ENCODE results near the gene PRKCA. TPM values are rescaled to one million over a fixed set of nuclear protein-coding genes. Genes with fewer than 3 reads are reported as not detected.

The PRKCA gene
- total and polyA plus RNA-seq, 4 donors: 3.0 to 14.1 (median 5.4) TPM

- H3K36me3 ChIP-seq (ENCODE audit: control insufficient read depth in 4 of 4, insufficient read depth in 3 of 4, low read depth in 1 of 4, low read length in 3 of 4): no peaks in the 10 kb centered on the region
- 47% methylated on average over 4 of the region's 4 CpGs for WGBS
- no peak overlapping the region for H3K9ac ChIP-seq (ENCODE audit: low read depth in 1 of 2, low read length in 2 of 2)
- DNase-seq (ENCODE audit: low spot score): no peak
- H3K27ac ChIP-seq (ENCODE audit: low read depth in 1 of 2, low read length in 2 of 2): no peak overlapping the region
- peaks cover 7 to 17% (median 13%) of the 10 kb centered on the region in 4 donors for H3K4me1 ChIP-seq (ENCODE audit: control insufficient read depth in 4 of 4, insufficient read depth in 4 of 4, low read length in 3 of 4)
- TF ChIP-seq FOXA1 (IDR thresholded peaks at IDR 0.05) (no peak), NR2F2 (IDR thresholded peaks at IDR 0.05) (no peak), MAX (IDR thresholded peaks at IDR 0.05) (no peak), RXRA (IDR thresholded peaks at IDR 0.05) (no peak), HNF4G (IDR thresholded peaks at IDR 0.05) (no peak), JUND (IDR thresholded peaks at IDR 0.05) (no peak)
- TF ChIP-seq, protein P1, sequence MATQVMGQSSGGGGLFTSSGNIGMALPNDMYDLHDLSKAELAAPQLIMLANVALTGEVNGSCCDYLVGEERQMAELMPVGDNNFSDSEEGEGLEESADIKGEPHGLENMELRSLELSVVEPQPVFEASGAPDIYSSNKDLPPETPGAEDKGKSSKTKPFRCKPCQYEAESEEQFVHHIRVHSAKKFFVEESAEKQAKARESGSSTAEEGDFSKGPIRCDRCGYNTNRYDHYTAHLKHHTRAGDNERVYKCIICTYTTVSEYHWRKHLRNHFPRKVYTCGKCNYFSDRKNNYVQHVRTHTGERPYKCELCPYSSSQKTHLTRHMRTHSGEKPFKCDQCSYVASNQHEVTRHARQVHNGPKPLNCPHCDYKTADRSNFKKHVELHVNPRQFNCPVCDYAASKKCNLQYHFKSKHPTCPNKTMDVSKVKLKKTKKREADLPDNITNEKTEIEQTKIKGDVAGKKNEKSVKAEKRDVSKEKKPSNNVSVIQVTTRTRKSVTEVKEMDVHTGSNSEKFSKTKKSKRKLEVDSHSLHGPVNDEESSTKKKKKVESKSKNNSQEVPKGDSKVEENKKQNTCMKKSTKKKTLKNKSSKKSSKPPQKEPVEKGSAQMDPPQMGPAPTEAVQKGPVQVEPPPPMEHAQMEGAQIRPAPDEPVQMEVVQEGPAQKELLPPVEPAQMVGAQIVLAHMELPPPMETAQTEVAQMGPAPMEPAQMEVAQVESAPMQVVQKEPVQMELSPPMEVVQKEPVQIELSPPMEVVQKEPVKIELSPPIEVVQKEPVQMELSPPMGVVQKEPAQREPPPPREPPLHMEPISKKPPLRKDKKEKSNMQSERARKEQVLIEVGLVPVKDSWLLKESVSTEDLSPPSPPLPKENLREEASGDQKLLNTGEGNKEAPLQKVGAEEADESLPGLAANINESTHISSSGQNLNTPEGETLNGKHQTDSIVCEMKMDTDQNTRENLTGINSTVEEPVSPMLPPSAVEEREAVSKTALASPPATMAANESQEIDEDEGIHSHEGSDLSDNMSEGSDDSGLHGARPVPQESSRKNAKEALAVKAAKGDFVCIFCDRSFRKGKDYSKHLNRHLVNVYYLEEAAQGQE (IDR thresholded peaks at IDR 0.05): no peak
- no peak overlapping the region for H3K4me3 ChIP-seq (ENCODE audit: low read depth in 1 of 3, low read length in 3 of 3)
- H3K27me3 ChIP-seq (ENCODE audit: control insufficient read depth in 4 of 4, insufficient read depth in 4 of 4, low read length in 3 of 4): no peaks in the 10 kb centered on the region
- no peaks in the 10 kb centered on the region for H3K9me3 ChIP-seq (ENCODE audit: control insufficient read depth in 4 of 4, low read length in 3 of 4)
These were observed 280.8 kb downstream of the PRKCA start for GRCh38 chr17:66583112-66583748.

DNA sequence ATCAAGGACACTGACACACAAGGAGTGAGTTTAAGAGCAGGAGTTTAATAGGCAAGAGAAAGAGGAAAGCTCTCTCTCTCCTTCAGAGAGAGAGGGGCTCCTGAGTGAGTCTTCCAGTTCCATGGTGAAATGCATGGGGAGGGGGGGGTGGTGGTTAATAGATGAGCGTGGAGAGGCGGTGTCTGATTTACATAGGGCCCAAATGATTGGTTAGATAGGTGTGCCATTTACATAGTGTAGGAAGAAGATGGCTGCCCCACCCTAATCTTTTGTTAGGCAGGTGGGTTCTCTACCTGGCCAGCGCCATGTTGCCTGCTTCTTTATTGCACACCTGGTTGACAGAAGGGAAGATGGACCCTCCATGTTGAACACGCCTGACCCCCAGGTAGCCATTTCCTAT lies 282.5 kb downstream of the PRKCA start:
- Histone ChIP-seq H3K36me3 (ENCODE audit: control insufficient read depth in 4 of 4, insufficient read depth in 3 of 4, low read depth in 1 of 4, low read length in 3 of 4) (no peaks in the 10 kb centered on the region), H3K4me3 (ENCODE audit: low read depth in 1 of 3, low read length in 3 of 3) (no peak overlapping the region), H3K27me3 (ENCODE audit: control insufficient read depth in 4 of 4, insufficient read depth in 4 of 4, low read length in 3 of 4) (no peaks in the 10 kb centered on the region), H3K4me1 (ENCODE audit: control insufficient read depth in 4 of 4, insufficient read depth in 4 of 4, low read length in 3 of 4) (peaks cover 4 to 17% (median 13%) of the 10 kb centered on the region in 4 donors), H3K9me3 (ENCODE audit: control insufficient read depth in 4 of 4, low read length in 3 of 4) (no peaks in the 10 kb centered on the region), H3K9ac (ENCODE audit: low read depth in 1 of 2, low read length in 2 of 2) (no peak overlapping the region), H3K27ac (ENCODE audit: low read depth in 1 of 2, low read length in 2 of 2) (no peak overlapping the region)
- no peak for TF ChIP-seq NR2F2 (IDR thresholded peaks at IDR 0.05)
- TF ChIP-seq HNF4A (conservative IDR thresholded peaks at IDR 0.05): no peak
- TF ChIP-seq TAF1 (conservative IDR thresholded peaks at IDR 0.05): no peak
- TF ChIP-seq JUND (IDR thresholded peaks at IDR 0.05): no peak
- TF ChIP-seq GABPA (IDR thresholded peaks at IDR 0.05 in 1 of 2, conservative IDR thresholded peaks at IDR 0.05 in 1 of 2): no peak
- no peak for TF ChIP-seq RXRA (IDR thresholded peaks at IDR 0.05)
- TF ChIP-seq, protein P2, sequence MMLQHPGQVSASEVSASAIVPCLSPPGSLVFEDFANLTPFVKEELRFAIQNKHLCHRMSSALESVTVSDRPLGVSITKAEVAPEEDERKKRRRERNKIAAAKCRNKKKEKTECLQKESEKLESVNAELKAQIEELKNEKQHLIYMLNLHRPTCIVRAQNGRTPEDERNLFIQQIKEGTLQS (IDR thresholded peaks at IDR 0.05): no peak
- no peak for TF ChIP-seq EGR1 (IDR thresholded peaks at IDR 0.05; ENCODE audit: low read depth in 2 of 2)
- no peak for TF ChIP-seq SP1 (IDR thresholded peaks at IDR 0.05)
- TF ChIP-seq, protein P1 (IDR thresholded peaks at IDR 0.05): no peak
- no peak for TF ChIP-seq MAX (IDR thresholded peaks at IDR 0.05)
- no peak for TF ChIP-seq RAD21 (IDR thresholded peaks at IDR 0.05)
- TF ChIP-seq YY1 (IDR thresholded peaks at IDR 0.05): no peak
- TF ChIP-seq, protein P3, sequence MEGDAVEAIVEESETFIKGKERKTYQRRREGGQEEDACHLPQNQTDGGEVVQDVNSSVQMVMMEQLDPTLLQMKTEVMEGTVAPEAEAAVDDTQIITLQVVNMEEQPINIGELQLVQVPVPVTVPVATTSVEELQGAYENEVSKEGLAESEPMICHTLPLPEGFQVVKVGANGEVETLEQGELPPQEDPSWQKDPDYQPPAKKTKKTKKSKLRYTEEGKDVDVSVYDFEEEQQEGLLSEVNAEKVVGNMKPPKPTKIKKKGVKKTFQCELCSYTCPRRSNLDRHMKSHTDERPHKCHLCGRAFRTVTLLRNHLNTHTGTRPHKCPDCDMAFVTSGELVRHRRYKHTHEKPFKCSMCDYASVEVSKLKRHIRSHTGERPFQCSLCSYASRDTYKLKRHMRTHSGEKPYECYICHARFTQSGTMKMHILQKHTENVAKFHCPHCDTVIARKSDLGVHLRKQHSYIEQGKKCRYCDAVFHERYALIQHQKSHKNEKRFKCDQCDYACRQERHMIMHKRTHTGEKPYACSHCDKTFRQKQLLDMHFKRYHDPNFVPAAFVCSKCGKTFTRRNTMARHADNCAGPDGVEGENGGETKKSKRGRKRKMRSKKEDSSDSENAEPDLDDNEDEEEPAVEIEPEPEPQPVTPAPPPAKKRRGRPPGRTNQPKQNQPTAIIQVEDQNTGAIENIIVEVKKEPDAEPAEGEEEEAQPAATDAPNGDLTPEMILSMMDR (IDR thresholded peaks at IDR 0.05; ENCODE audit: low read depth, low read length, missing input control): no peak
- TF ChIP-seq HNF4G (IDR thresholded peaks at IDR 0.05): no peak
- no peak for DNase-seq (ENCODE audit: low spot score)
- 98% methylated on average over 4 of the region's 4 CpGs for WGBS

All from liver (tissue), 9 donors.